Measurements from ENCODE around the gene SSX1. TPM values are rescaled to one million over a fixed set of nuclear protein-coding genes. Genes with fewer than 3 reads are reported as not detected.

SSX1 gene, protein sequence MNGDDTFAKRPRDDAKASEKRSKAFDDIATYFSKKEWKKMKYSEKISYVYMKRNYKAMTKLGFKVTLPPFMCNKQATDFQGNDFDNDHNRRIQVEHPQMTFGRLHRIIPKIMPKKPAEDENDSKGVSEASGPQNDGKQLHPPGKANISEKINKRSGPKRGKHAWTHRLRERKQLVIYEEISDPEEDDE
- not detected in 2 replicates for total RNA-seq

GRCh38 chrX:48255062-48255796, at the start of gene SSX1:
Gene SSX1 (plus strand): TSS chrX:48255392. CDS start chrX:48257242, 1,850 bp downstream.

Other genes starting within 250 kb of the SSX1 start
- not detected in 2 replicates for gene SPACA5, start 248.4 kb upstream of the SSX1 start, total RNA-seq
- gene ZNF630, start 183.8 kb upstream of the SSX1 start, total RNA-seq, result 0.42 and 1.1 TPM in 2 replicates
- not detected in 2 replicates for gene SPACA5B, start 124.8 kb upstream of the SSX1 start, total RNA-seq
- not detected in 2 replicates for gene SSX5, start 58.6 kb upstream of the SSX1 start, total RNA-seq
- not detected in 2 replicates for gene SSX3, start 101.3 kb downstream of the SSX1 start, total RNA-seq
- gene SSX4, start 128.1 kb downstream of the SSX1 start, total RNA-seq, result not detected in 2 replicates
- gene SSX4B, start 156.6 kb downstream of the SSX1 start, total RNA-seq, result not detected in 2 replicates
- 146 and 167 TPM in 2 replicates for gene SLC38A5, start 214.9 kb downstream of the SSX1 start, total RNA-seq
- gene FTSJ1, start 220.8 kb downstream of the SSX1 start, total RNA-seq, result 109 and 125 TPM in 2 replicates

Data from hair follicular keratinocyte (primary cell).